GM12872 (cell line): Measurements from ENCODE around the gene DENND4B.

Experiments
- TF ChIP-seq, protein P1 (sequence below): IDR thresholded peaks from 3 replicates; pipeline ENCODE4 v1.5.1; 2011; ENCODE audit warnings: low read depth, mild to moderate bottlenecking, low read length, moderate library complexity; ENCODE audit not compliant: insufficient read depth

DENND4B gene

DNA sequence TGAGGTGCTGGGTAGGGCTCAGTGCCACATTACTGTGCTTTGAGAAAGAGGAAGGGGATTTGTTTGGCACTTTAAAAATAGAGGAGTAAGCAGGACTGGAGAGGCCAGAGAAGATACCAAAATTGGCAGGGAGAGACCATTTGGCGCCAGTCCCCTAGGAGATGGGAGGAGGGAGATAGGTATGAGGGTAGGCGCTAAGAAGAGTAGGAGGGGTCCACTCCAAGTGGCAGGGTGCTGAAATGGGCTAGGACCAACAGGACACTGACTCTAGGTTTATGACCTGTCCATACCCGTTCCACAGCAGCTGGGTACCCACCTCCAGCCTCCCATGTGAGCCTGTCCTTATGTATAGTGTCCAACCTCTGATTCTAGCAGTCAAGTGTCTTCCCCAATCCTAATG lies 12.9 kb upstream of the DENND4B start:
- TF ChIP-seq, protein P1, sequence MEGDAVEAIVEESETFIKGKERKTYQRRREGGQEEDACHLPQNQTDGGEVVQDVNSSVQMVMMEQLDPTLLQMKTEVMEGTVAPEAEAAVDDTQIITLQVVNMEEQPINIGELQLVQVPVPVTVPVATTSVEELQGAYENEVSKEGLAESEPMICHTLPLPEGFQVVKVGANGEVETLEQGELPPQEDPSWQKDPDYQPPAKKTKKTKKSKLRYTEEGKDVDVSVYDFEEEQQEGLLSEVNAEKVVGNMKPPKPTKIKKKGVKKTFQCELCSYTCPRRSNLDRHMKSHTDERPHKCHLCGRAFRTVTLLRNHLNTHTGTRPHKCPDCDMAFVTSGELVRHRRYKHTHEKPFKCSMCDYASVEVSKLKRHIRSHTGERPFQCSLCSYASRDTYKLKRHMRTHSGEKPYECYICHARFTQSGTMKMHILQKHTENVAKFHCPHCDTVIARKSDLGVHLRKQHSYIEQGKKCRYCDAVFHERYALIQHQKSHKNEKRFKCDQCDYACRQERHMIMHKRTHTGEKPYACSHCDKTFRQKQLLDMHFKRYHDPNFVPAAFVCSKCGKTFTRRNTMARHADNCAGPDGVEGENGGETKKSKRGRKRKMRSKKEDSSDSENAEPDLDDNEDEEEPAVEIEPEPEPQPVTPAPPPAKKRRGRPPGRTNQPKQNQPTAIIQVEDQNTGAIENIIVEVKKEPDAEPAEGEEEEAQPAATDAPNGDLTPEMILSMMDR: no peak

DNA sequence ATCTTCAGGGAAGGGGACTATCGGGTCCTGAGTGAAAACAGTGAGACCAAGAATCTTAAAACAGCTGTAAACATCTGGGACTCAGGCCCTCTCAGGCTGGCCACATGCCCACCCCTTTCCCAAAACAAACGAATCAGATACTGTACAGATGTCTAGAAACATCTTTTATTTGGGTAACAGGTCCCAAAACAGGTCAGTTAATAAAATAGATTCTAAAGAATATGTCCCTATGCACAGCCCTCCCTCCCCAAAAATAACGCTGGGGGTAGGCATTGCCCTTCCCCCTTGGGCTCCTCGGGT lies 12.4 kb upstream of the DENND4B start:
- TF ChIP-seq, protein P1: no peak

DNA sequence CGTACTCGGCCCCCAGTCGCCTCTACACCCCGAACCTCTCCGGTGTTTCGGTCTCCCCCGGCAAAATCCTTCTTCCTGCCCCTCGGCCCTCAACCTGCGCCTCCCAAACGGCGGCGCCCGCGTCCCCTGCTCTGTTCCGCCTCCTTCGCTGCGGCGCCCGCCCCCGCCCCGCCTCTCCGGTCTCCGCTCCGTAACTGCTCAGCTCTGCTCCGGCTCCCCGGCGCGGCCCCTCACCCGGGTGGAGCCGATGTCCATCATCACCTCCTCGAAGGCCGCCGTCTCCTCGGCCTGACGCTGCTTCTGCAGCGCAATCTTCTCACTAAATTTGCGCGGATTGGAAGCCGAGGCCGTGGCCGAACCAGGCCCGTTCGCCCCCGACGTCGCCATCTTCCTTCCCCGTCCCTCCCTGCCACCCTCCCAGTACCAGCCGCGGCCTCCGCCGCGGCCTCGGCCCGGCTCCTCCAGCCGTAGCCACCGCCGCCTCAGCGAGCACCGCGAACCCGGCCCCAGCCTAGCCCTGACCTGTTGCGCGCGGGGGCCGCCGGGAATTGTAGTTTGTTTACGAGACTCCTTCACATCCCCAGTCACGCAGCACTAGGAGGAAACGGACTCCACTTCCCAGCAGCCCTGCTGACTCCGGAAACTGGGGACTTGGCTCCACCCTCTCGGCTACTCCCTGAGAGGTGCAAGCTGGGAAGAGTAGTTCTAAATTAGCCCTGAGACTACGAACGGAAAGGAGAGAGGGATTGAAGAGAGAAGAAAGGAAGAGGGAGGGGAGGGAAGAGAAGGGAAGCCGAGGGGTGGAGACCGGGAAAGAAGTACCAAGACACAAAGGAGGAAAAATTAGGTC lies 11.8 kb upstream of the DENND4B start, which contains the start of gene CRTC2:
Gene CRTC2, minus strand, starts transcription at position 502 of the 850 bp plus-strand sequence. Its CDS starts 115 bp downstream, at position 387.
- TF ChIP-seq, protein P1: no peak

DNA sequence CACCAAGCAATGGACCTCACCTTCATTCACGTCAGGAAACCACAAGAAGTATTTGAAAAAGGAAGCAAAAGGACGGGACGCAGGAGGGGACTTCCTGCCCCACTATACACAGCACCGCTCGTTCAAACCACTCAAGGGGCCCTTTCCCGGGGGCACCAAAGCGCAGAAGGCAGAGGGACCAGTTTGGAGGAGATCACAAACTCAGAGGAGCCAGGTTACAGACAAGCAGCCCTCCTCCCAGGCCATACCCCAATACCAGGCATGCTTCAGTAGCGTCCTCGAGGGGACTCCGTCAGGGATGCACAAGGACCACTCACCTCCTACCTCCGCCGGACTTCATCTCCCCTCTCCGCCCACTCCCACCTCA lies 11.2 kb upstream of the DENND4B start:
- TF ChIP-seq, protein P1: no peak

DNA sequence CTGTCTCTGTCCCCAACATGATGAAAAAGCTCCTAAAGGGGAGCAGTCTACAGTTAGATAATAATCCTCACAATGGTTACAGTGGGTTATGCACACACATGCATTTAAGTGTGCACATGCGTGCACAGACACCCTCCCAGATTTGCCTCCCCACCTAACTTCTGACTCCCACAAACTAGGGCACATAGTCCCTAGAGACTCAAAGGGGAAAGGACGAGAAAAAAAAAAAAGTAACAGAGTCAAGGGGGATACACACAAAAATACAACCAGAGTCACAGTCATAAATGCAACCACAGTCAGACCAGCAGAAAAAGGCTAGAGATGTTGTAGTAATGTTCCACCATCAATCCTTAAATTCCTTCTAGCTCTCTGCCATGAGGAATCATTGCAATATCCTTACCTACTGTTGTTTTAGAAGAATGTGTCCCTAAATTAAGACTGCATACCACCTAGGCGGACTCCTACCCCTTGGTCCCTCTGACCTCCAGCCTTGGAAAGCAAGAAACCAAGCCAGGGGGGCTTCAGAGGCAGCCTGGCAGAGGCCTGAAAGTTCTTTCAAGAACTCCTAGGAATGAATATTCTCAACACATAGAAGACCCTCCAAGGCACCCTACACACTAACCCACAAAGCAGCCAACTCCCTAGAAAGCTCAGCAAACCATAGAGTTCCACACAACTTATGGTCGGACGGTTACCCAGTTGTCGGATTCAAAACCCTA lies 10.6 kb upstream of the DENND4B start:
- TF ChIP-seq, protein P1: no peak

DNA sequence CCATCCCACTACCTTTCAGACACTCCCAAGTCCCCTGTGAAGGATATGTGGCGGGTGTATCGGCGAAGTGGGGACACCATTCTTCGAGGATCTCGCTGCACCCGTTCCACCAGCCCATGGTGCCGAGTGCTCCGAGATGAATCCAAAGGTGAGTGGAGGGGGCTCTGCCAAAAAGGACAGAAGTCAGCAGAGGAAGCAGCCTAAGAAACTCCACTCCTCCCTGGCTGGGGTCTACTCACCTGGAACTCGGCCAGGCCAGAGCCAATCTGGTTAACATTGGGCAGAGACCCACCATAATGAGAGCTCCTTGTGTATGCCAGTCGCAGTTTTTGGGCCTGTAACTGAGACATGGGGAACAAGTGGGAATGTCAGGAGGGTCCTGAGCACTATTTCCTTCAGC lies 8.3 kb upstream of the DENND4B start:
- TF ChIP-seq, protein P1: no peak

DNA sequence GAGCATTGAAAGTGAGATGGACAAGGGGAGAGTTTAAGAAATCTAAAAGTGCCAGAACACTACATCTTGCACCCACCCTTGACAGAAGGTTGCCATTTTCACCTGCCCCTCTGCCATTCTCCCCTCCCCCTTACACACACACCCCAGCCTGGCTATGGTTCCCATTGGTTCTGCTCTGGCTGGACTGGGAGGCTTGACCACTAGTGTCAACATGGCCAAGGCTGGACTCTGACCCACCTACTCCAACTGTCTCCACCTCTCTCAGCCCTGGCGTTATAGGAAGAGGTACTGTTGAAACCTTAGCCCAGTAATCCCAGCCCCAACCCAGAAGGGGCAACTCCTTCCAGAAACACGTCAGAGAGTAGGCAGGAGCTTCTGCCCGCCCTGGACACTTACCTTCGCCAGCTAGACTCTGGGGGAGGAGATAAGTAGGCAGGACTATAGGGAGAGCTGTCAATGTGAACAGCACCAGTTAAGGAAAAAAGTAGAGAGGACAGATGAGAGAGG lies 7.4 kb upstream of the DENND4B start:
- TF ChIP-seq, protein P1: no peak
